ENCODE data around the gene RIMBP2.

GRCh38 chr12:130545475-130545874 lies 170.6 kb downstream of the RIMBP2 start:
- no peak for TF ChIP-seq POLR2A (IDR thresholded peaks at IDR 0.05)
- TF ChIP-seq, protein P1, sequence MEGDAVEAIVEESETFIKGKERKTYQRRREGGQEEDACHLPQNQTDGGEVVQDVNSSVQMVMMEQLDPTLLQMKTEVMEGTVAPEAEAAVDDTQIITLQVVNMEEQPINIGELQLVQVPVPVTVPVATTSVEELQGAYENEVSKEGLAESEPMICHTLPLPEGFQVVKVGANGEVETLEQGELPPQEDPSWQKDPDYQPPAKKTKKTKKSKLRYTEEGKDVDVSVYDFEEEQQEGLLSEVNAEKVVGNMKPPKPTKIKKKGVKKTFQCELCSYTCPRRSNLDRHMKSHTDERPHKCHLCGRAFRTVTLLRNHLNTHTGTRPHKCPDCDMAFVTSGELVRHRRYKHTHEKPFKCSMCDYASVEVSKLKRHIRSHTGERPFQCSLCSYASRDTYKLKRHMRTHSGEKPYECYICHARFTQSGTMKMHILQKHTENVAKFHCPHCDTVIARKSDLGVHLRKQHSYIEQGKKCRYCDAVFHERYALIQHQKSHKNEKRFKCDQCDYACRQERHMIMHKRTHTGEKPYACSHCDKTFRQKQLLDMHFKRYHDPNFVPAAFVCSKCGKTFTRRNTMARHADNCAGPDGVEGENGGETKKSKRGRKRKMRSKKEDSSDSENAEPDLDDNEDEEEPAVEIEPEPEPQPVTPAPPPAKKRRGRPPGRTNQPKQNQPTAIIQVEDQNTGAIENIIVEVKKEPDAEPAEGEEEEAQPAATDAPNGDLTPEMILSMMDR (IDR thresholded peaks at IDR 0.05): no peak
